ENCODE data around the gene TFAP2E. TPM values are rescaled to one million over a fixed set of nuclear protein-coding genes. Genes with fewer than 3 reads are reported as not detected.

TFAP2E gene
- total RNA-seq (1 to 10 TPM; 2.8 to 4.6 (median 3.1) TPM), total RNA-seq (0.32 to 5.8 (median 2.8) reads per million in 29 experiments)
- total RNA-seq (2013), result 1.9 TPM

DNA sequence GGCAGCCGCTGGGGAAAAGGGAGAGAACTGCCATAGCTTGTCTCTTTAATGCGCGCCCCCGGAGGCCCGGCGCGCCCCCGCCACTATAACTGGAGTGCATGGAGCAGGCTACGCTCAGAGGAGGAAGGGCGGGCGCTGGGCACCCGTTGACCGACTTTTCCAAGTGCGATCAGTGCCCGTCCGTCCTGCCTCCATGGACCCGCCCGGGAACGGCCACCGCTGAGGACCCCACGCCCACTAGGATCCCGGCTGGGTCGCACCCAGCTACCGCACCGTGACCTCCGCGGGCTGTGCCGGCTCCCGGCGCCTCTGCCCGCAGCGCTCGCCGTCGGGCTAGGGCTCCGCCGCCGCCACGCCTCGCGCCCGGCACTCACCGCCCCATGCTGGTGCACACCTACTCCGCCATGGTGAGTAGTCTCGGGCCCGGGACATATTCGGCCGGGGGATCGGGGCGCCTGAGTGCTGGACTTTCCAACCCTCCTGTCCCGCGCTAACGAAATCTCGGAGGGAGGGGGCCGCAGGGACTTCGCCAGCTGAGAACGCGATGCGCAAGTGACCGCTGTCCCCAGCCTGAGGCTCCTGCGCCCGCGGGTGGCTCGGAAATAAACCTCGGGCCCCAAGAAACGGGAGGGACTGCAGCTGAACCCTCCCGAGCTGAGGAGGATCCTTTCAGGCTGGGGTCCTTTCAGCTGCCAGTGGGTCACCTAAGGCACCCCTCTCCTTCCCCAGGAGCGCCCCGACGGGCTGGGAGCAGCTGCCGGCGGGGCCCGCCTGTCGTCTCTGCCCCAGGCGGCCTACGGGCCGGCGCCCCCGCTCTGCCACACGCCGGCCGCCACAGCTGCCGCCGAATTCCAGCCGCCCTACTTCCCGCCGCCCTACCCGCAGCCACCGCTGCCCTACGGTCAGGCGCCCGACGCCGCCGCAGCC is at the start of gene TFAP2E:
Gene TFAP2E (plus strand): TSS at position 117 of the 927 bp plus-strand sequence. CDS start 264 bp downstream, at position 381.
- Histone ChIP-seq H3K4me1 (ENCODE audit: control insufficient read depth in 1 of 2, extremely low read depth in 1 of 2, insufficient read depth in 2 of 2, low read length in 2 of 2) (peaks cover 9 to 40% of the 10 kb centered on the region in 2 experiments), H3K36me3 (ENCODE audit: control insufficient read depth in 2 of 2, extremely low read depth in 1 of 2, insufficient read depth in 1 of 2, low read length in 1 of 2) (no peaks in the 10 kb centered on the region), H3K9me3 (no peaks in the 10 kb centered on the region), H3K27ac (ENCODE audit: low read length) (no peak within 1 kb of the TSS), H3K27me3 (replicated peaks in 1 of 2; ENCODE audit: control insufficient read depth in 2 of 2, extremely low read depth in 1 of 2, insufficient read depth in 2 of 2, low read length in 1 of 2) (peaks cover 0 to 6% of the 10 kb centered on the region in 2 experiments), H3K4me3 (ENCODE audit: control insufficient read depth in 1 of 2, extremely low read depth in 1 of 2, low read length in 1 of 2) (peak within 1 kb of the TSS in 1 of 2 donors; percentile 45)
- no peak for DNase-seq
- ChIA-PET CTCF (interaction anchor here in 1 of 2 donors (0.7 to 1.0 kb wide), 3 partner anchors 9 to 164 kb away, joined by 3 read pairs; no protein-coding TSS in a partner anchor), POLR2A (no interaction called here)
- H3K9me3 Mint-ChIP-seq, result no peaks in the 10 kb centered on the region
- no peak within 1 kb of the TSS for H3K27ac Mint-ChIP-seq
- WGBS (ENCODE audit: insufficient coverage), result 54% methylated on average over 95 of the region's 95 CpGs
- H3K27me3 Mint-ChIP-seq, result no peaks in the 10 kb centered on the region
- peaks cover 31 to 34% (median 32%) of the 10 kb centered on the region in 3 donors for H3K4me1 Mint-ChIP-seq
- H3K4me3 Mint-ChIP-seq, result peak within 1 kb of the TSS; percentile 7 to 21 (median 7)
- H3K36me3 Mint-ChIP-seq, result peaks cover 4% of the 10 kb centered on the region
- no peak for ATAC-seq (replicated peaks in 1 of 4)

GRCh38 chr1:35524106-35524505 is 49.0 kb upstream of the TFAP2E start:
- WGBS (ENCODE audit: insufficient coverage), result no CpG with 5 or more reads among the region's 2 CpGs
- Mint-ChIP-seq H3K27ac (peak overlapping the region in 1 of 2 donors; percentile 2), H3K27me3 (no peaks in the 10 kb centered on the region), H3K9me3 (peaks cover 1 to 30% (median 2%) of the 10 kb centered on the region in 3 donors), H3K4me1 (peaks cover 6 to 13% (median 9%) of the 10 kb centered on the region in 3 donors), H3K4me3 (no peak overlapping the region), H3K36me3 (peaks cover 46% of the 10 kb centered on the region)
- DNase-seq (no peak), ATAC-seq (replicated peaks in 1 of 4) (no peak)
- no peaks in the 10 kb centered on the region for H3K27me3 ChIP-seq (replicated peaks in 1 of 2; ENCODE audit: control insufficient read depth in 2 of 2, extremely low read depth in 1 of 2, insufficient read depth in 2 of 2, low read length in 1 of 2)
- CTCF ChIA-PET, result interaction anchor here in 1 of 2 donors (1.5 kb wide), 1 partner anchor 73 kb away, joined by 4 read pairs; no protein-coding TSS in a partner anchor
- H3K36me3 ChIP-seq (ENCODE audit: control insufficient read depth in 2 of 2, extremely low read depth in 1 of 2, insufficient read depth in 1 of 2, low read length in 1 of 2), result no peaks in the 10 kb centered on the region
- POLR2A ChIA-PET, result interaction anchor here in 1 of 2 donors (1.1 kb wide), 1 partner anchor 15 kb away, joined by 4 read pairs; no protein-coding TSS in a partner anchor
- no peak overlapping the region for H3K27ac ChIP-seq (ENCODE audit: low read length)
- peaks cover 0 to 4% of the 10 kb centered on the region in 2 experiments for H3K4me1 ChIP-seq (ENCODE audit: control insufficient read depth in 1 of 2, extremely low read depth in 1 of 2, insufficient read depth in 2 of 2, low read length in 2 of 2)
- H3K9me3 ChIP-seq, result peaks cover 6% of the 10 kb centered on the region
- no peak overlapping the region for H3K4me3 ChIP-seq (ENCODE audit: control insufficient read depth in 1 of 2, extremely low read depth in 1 of 2, low read length in 1 of 2)

DNA sequence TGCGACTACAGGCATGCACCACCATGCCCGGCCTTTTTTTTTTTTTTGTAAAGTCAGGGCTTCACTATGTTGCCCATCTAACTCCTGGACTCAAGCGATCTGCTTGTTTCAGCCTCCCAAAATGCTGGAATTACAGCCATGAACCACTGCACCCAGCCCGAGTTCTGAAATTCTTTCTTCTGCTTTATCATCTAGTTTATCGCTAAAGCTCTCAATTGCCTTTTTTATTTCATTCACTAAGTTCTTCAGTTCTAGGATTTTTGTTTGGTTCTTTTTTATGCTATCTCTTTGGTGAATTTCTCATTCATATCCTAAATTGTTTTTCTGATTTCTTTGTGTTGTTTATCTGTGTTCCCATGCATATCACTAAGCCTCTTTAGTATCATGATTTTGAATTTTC is 42.9 kb upstream of the TFAP2E start:
- WGBS (ENCODE audit: insufficient coverage), result 67% methylated on average over 3 of the region's 5 CpGs
- Mint-ChIP-seq H3K4me1 (peaks cover 20 to 23% (median 23%) of the 10 kb centered on the region in 3 donors), H3K36me3 (peaks cover 64% of the 10 kb centered on the region), H3K27me3 (no peaks in the 10 kb centered on the region), H3K4me3 (no peak overlapping the region), H3K9me3 (peaks cover 6 to 21% (median 9%) of the 10 kb centered on the region in 3 donors), H3K27ac (no peak overlapping the region)
- H3K4me1 ChIP-seq (ENCODE audit: control insufficient read depth in 1 of 2, extremely low read depth in 1 of 2, insufficient read depth in 2 of 2, low read length in 2 of 2), result peaks cover 0 to 2% of the 10 kb centered on the region in 2 experiments
- H3K36me3 ChIP-seq (ENCODE audit: control insufficient read depth in 2 of 2, extremely low read depth in 1 of 2, insufficient read depth in 1 of 2, low read length in 1 of 2), result peaks cover 3 to 13% of the 10 kb centered on the region in 2 donors
- CTCF ChIA-PET, result interaction anchor here in 1 of 2 donors (0.7 kb wide), 1 partner anchor 79 kb away, joined by 6 read pairs; no protein-coding TSS in a partner anchor
- DNase-seq (no peak), ATAC-seq (replicated peaks in 1 of 4) (no peak)
- no peaks in the 10 kb centered on the region for H3K27me3 ChIP-seq (replicated peaks in 1 of 2; ENCODE audit: control insufficient read depth in 2 of 2, extremely low read depth in 1 of 2, insufficient read depth in 2 of 2, low read length in 1 of 2)
- peaks cover 6% of the 10 kb centered on the region for H3K9me3 ChIP-seq
- POLR2A ChIA-PET, result no interaction called here
- no peak overlapping the region for H3K27ac ChIP-seq (ENCODE audit: low read length)
- no peak overlapping the region for H3K4me3 ChIP-seq (ENCODE audit: control insufficient read depth in 1 of 2, extremely low read depth in 1 of 2, low read length in 1 of 2)

GRCh38 chr1:35530946-35531345 is 42.2 kb upstream of the TFAP2E start:
- ChIA-PET CTCF (no interaction called here), POLR2A (no interaction called here)
- ATAC-seq (replicated peaks in 1 of 4), result no peak
- DNase-seq, result no peak
- H3K27ac Mint-ChIP-seq, result no peak overlapping the region
- peaks cover 28 to 31% (median 31%) of the 10 kb centered on the region in 3 donors for H3K4me1 Mint-ChIP-seq
- peaks cover 3 to 13% of the 10 kb centered on the region in 2 donors for H3K36me3 ChIP-seq (ENCODE audit: control insufficient read depth in 2 of 2, extremely low read depth in 1 of 2, insufficient read depth in 1 of 2, low read length in 1 of 2)
- 95% methylated on average over 2 of the region's 2 CpGs for WGBS (ENCODE audit: insufficient coverage)
- H3K9me3 Mint-ChIP-seq, result peaks cover 6 to 15% (median 9%) of the 10 kb centered on the region in 3 donors
- H3K4me1 ChIP-seq (ENCODE audit: control insufficient read depth in 1 of 2, extremely low read depth in 1 of 2, insufficient read depth in 2 of 2, low read length in 2 of 2), result peaks cover 0 to 7% of the 10 kb centered on the region in 2 experiments
- peaks cover 62% of the 10 kb centered on the region for H3K36me3 Mint-ChIP-seq
- H3K4me3 Mint-ChIP-seq, result no peak overlapping the region
- no peak overlapping the region for H3K27ac ChIP-seq (ENCODE audit: low read length)
- no peak overlapping the region for H3K4me3 ChIP-seq (ENCODE audit: control insufficient read depth in 1 of 2, extremely low read depth in 1 of 2, low read length in 1 of 2)
- H3K9me3 ChIP-seq, result peaks cover under 1% of the 10 kb centered on the region
- H3K27me3 Mint-ChIP-seq, result no peaks in the 10 kb centered on the region
- no peaks in the 10 kb centered on the region for H3K27me3 ChIP-seq (replicated peaks in 1 of 2; ENCODE audit: control insufficient read depth in 2 of 2, extremely low read depth in 1 of 2, insufficient read depth in 2 of 2, low read length in 1 of 2)

DNA sequence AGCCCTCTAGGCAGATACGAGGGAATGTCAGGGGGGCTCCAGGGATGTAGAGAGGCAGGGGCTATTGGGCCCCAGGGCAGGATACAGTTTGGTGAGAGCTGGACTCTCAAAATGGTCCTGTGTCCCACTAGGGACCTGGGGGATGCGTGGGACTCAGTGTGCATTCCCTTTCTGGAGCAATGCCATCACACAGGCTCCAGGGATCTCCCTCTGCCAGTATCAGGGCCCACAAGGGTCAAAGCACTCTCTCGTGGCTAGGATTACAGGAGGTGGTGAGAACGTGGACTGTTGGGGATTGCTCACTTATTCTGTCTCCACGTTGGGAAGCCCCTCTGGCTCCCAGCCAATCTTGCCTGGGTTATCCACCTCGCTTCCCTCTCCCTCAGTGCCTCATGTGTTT is 41.7 kb upstream of the TFAP2E start:
- no peak overlapping the region for H3K27ac ChIP-seq (ENCODE audit: low read length)
- Mint-ChIP-seq H3K36me3 (peaks cover 62% of the 10 kb centered on the region), H3K27ac (no peak overlapping the region), H3K27me3 (no peaks in the 10 kb centered on the region), H3K4me1 (peaks cover 32 to 35% (median 35%) of the 10 kb centered on the region in 3 donors), H3K9me3 (peaks cover 6 to 15% (median 9%) of the 10 kb centered on the region in 3 donors), H3K4me3 (no peak overlapping the region)
- H3K4me3 ChIP-seq (ENCODE audit: control insufficient read depth in 1 of 2, extremely low read depth in 1 of 2, low read length in 1 of 2), result no peak overlapping the region
- ChIA-PET POLR2A (no interaction called here), CTCF (no interaction called here)
- H3K36me3 ChIP-seq (ENCODE audit: control insufficient read depth in 2 of 2, extremely low read depth in 1 of 2, insufficient read depth in 1 of 2, low read length in 1 of 2), result peaks cover 3 to 13% of the 10 kb centered on the region in 2 donors
- DNase-seq, result no peak
- H3K9me3 ChIP-seq, result no peaks in the 10 kb centered on the region
- 100% methylated on average over 2 of the region's 6 CpGs for WGBS (ENCODE audit: insufficient coverage)
- H3K27me3 ChIP-seq (replicated peaks in 1 of 2; ENCODE audit: control insufficient read depth in 2 of 2, extremely low read depth in 1 of 2, insufficient read depth in 2 of 2, low read length in 1 of 2), result no peaks in the 10 kb centered on the region
- ATAC-seq (replicated peaks in 1 of 4), result no peak
- peaks cover 0 to 10% of the 10 kb centered on the region in 2 experiments for H3K4me1 ChIP-seq (ENCODE audit: control insufficient read depth in 1 of 2, extremely low read depth in 1 of 2, insufficient read depth in 2 of 2, low read length in 2 of 2)

DNA sequence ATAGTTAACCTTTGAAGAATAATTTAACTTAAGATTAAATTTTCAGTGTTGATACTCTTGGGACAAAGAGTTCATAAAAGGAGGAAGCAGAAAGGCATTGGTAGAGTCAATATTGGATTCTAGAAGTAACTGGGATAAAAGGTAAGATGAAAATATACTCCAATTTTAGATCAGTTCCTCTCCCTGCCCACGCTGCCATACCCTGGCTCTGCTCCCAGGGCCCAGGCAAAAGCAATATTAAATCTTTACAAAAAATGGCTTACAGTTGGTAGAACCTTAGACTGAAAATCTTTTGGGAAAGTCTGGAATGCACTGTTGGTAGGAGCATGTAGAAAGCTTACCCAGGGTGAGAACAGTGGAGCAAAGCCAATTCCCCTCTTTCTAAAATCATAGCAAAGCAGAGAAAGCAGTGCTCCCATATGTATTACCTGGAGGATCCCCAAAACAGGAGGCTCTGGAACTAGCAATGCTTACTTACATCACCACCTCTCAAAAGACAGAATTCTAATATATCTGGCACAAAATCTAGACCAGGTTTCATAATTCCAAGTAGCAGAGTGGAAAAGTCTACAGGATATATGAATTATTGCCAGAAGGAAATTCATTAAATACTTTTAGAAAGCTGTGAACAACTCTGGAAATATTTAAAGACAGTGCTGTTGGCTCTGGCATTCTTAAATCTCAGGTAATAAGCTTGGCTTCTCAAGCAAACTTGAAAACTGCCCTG is 40.5 kb upstream of the TFAP2E start:
- H3K4me1 ChIP-seq (ENCODE audit: control insufficient read depth in 1 of 2, extremely low read depth in 1 of 2, insufficient read depth in 2 of 2, low read length in 2 of 2), result peaks cover 3 to 23% of the 10 kb centered on the region in 2 experiments
- ChIA-PET CTCF (no interaction called here), POLR2A (interaction anchor here (0.6 to 1.1 kb wide), 2 partner anchors 12 to 20 kb away, joined by 3 read pairs; no protein-coding TSS in a partner anchor)
- Mint-ChIP-seq H3K9me3 (peaks cover 6 to 9% (median 7%) of the 10 kb centered on the region in 3 donors), H3K4me1 (peaks cover 45 to 48% (median 48%) of the 10 kb centered on the region in 3 donors), H3K27ac (no peak overlapping the region), H3K4me3 (no peak overlapping the region), H3K27me3 (no peaks in the 10 kb centered on the region), H3K36me3 (peaks cover 54% of the 10 kb centered on the region)
- H3K36me3 ChIP-seq (ENCODE audit: control insufficient read depth in 2 of 2, extremely low read depth in 1 of 2, insufficient read depth in 1 of 2, low read length in 1 of 2), result peaks cover 3 to 13% of the 10 kb centered on the region in 2 donors
- H3K4me3 ChIP-seq (ENCODE audit: control insufficient read depth in 1 of 2, extremely low read depth in 1 of 2, low read length in 1 of 2), result no peak overlapping the region
- H3K27ac ChIP-seq (ENCODE audit: low read length), result no peak overlapping the region
- no peak for ATAC-seq (replicated peaks in 1 of 4)
- no peak for DNase-seq
- H3K27me3 ChIP-seq (replicated peaks in 1 of 2; ENCODE audit: control insufficient read depth in 2 of 2, extremely low read depth in 1 of 2, insufficient read depth in 2 of 2, low read length in 1 of 2), result no peaks in the 10 kb centered on the region
- no peaks in the 10 kb centered on the region for H3K9me3 ChIP-seq
- WGBS (ENCODE audit: insufficient coverage), result no CpG with 5 or more reads among the region's 1 CpG
